Nephron progenitor cell (in vitro differentiated cells): Measurements from ENCODE around the gene PDS5A.
A peak's percentile ranks its signal among the peaks of the same experiment; 100 is the strongest.

Experiments
- DNase-seq: peaks from one replicate; pipeline ENCODE4 v3.0.0; 2021
- H3K27ac Mint-ChIP-seq: 2 replicates; pipeline ENCODE4 v1.8.0; 2021; ENCODE audit warnings: mild to moderate bottlenecking, moderate library complexity, mixed read lengths
- H3K27me3 Mint-ChIP-seq: 2 replicates; pipeline ENCODE4 v1.8.0; 2021; ENCODE audit warnings: mild to moderate bottlenecking, low read depth, mixed read lengths; ENCODE audit not compliant: poor library complexity
- H3K36me3 Mint-ChIP-seq: 2 replicates; pipeline ENCODE4 v1.8.0; 2021; ENCODE audit warnings: low read depth, mixed read lengths
- H3K4me1 Mint-ChIP-seq: 2 replicates; pipeline ENCODE4 v1.8.0; 2021; ENCODE audit warnings: mixed read lengths
- H3K4me3 Mint-ChIP-seq: 2 replicates; pipeline ENCODE4 v1.8.0; 2021; ENCODE audit warnings: mild to moderate bottlenecking, moderate library complexity, mixed read lengths
- H3K9me3 Mint-ChIP-seq: 2 replicates; pipeline ENCODE4 v1.8.0; 2021; ENCODE audit warnings: mild to moderate bottlenecking, moderate library complexity, mixed read lengths
- CTCF ChIP-seq: fragments of 200-600 bp; sonication (generic); IDR thresholded peaks from 2 replicates; pipeline ENCODE4 v1.5.0; 2021; ENCODE audit warnings: antibody characterized with exemption

Gene PDS5A

GRCh38 chr4:39900966-39901365 is 76.7 kb downstream of the PDS5A start:
- Mint-ChIP-seq H3K27ac (peak overlapping the region; percentile 85), H3K36me3 (peaks cover 73% of the 10 kb centered on the region), H3K4me1 (no peaks in the 10 kb centered on the region), H3K4me3 (no peak overlapping the region), H3K27me3 (no peaks in the 10 kb centered on the region), H3K9me3 (no peaks in the 10 kb centered on the region)
- no peak for TF ChIP-seq CTCF
- DNase-seq, result no peak

- H3K27ac Mint-ChIP-seq, result no peak overlapping the region
- no peaks in the 10 kb centered on the region for H3K9me3 Mint-ChIP-seq
- no peaks in the 10 kb centered on the region for H3K27me3 Mint-ChIP-seq
- no peak for DNase-seq
- H3K4me1 Mint-ChIP-seq, result no peaks in the 10 kb centered on the region
- TF ChIP-seq CTCF, result no peak
- H3K36me3 Mint-ChIP-seq, result peaks cover 82% of the 10 kb centered on the region
- H3K4me3 Mint-ChIP-seq, result no peak overlapping the region
These were observed 78.4 kb downstream of the PDS5A start for GRCh38 chr4:39899291-39899690.

GRCh38 chr4:39898015-39898414 is 79.7 kb downstream of the PDS5A start:
- DNase-seq, result no peak
- no peak for TF ChIP-seq CTCF
- Mint-ChIP-seq H3K4me3 (no peak overlapping the region), H3K9me3 (no peaks in the 10 kb centered on the region), H3K27me3 (no peaks in the 10 kb centered on the region), H3K4me1 (no peaks in the 10 kb centered on the region), H3K36me3 (peaks cover 89% of the 10 kb centered on the region), H3K27ac (no peak overlapping the region)

GRCh38 chr4:39893693-39894072 is 84.0 kb downstream of the PDS5A start:
- H3K9me3 Mint-ChIP-seq, result no peaks in the 10 kb centered on the region
- peak overlapping the region; percentile 22 for H3K27ac Mint-ChIP-seq
- no peak for DNase-seq
- H3K4me3 Mint-ChIP-seq, result no peak overlapping the region
- H3K4me1 Mint-ChIP-seq, result no peaks in the 10 kb centered on the region
- peaks cover 75% of the 10 kb centered on the region for H3K36me3 Mint-ChIP-seq
- no peak for TF ChIP-seq CTCF
- H3K27me3 Mint-ChIP-seq, result no peaks in the 10 kb centered on the region

- Mint-ChIP-seq H3K4me3 (no peak overlapping the region), H3K36me3 (peaks cover 77% of the 10 kb centered on the region), H3K27me3 (no peaks in the 10 kb centered on the region), H3K4me1 (no peaks in the 10 kb centered on the region), H3K27ac (no peak overlapping the region), H3K9me3 (no peaks in the 10 kb centered on the region)
- DNase-seq, result no peak
- no peak for TF ChIP-seq CTCF
These were observed 84.6 kb downstream of the PDS5A start for GRCh38 chr4:39892988-39893692.

- no peak overlapping the region for H3K4me3 Mint-ChIP-seq
- no peaks in the 10 kb centered on the region for H3K27me3 Mint-ChIP-seq
- H3K4me1 Mint-ChIP-seq, result no peaks in the 10 kb centered on the region
- H3K9me3 Mint-ChIP-seq, result no peaks in the 10 kb centered on the region
- DNase-seq, result no peak
- no peak overlapping the region for H3K27ac Mint-ChIP-seq
- TF ChIP-seq CTCF, result no peak
- peaks cover 77% of the 10 kb centered on the region for H3K36me3 Mint-ChIP-seq
These were observed 88.5 kb downstream of the PDS5A start for GRCh38 chr4:39889226-39889625.
